Activated CD8-positive, alpha-beta T cell treated with anti-CD3 and anti-CD28 coated beads for 36 hours (primary cell): ENCODE measurements around the gene CABLES1. TPM values are rescaled to one million over a fixed set of nuclear protein-coding genes. Genes with fewer than 3 reads are reported as not detected.
A peak's percentile ranks its signal among the peaks of the same experiment; 100 is the strongest.
"Not testable (repeated sequence)": the region's sequence is repeated elsewhere in the genome, so short reads cannot be mapped to it uniquely, and the experiment has no call there.

ENCODE experiments used
- ATAC-seq: fragments of 200-7000 bp; cut with Tn5 transposase; one replicate; pipeline ENCODE4 v1.10.0; 2021; ENCODE audit warnings: mild to moderate bottlenecking, moderate library complexity
- CTCF ChIA-PET: fragments of 350-600 bp; sonication (Branson Sonifier 250); formaldehyde crosslinking; loops from one replicate; lab custom pipeline; 2021; ENCODE audit warnings: antibody characterized with exemption; lab: Charles Lee
- POLR2A ChIA-PET: fragments of 350-600 bp; sonication (Branson Sonifier 250); formaldehyde crosslinking; loops from one replicate; lab custom pipeline; 2021; ENCODE audit warnings: antibody characterized with exemption; lab: Charles Lee
- DNase-seq: peaks from one replicate; pipeline ENCODE4 v3.0.0-alpha.2; 2020
- H3K27ac Mint-ChIP-seq: one replicate; pipeline ENCODE4 v1.8.0; 2021; ENCODE audit warnings: mild to moderate bottlenecking, mixed read lengths
- H3K27me3 Mint-ChIP-seq: one replicate; pipeline ENCODE4 v1.8.0; 2021; ENCODE audit warnings: mixed read lengths
- H3K36me3 Mint-ChIP-seq: one replicate; pipeline ENCODE4 v1.8.0; 2021; ENCODE audit warnings: low read depth, mixed read lengths
- H3K4me1 Mint-ChIP-seq: one replicate; pipeline ENCODE4 v1.8.0; 2021; ENCODE audit warnings: low read depth, mixed read lengths
- H3K4me3 Mint-ChIP-seq: one replicate; pipeline ENCODE4 v1.8.0; 2021; ENCODE audit warnings: mild to moderate bottlenecking, moderate library complexity, mixed read lengths
- H3K9me3 Mint-ChIP-seq: one replicate; pipeline ENCODE4 v1.8.0; 2021; ENCODE audit warnings: mixed read lengths
- CTCF ChIP-seq: fragments of 200-600 bp; IDR thresholded peaks from one replicate; pipeline ENCODE4 v1.8.0; 2022; ENCODE audit warnings: antibody characterized with exemption, mild to moderate bottlenecking
- intact Hi-C: fragments of 100-400 bp; cut with micrococcal nuclease; formaldehyde crosslinking; loops from one replicate; pipeline ENCODE4 v1.10.0; 2022
- total RNA-seq, 2 experiments: library from RNA; stranded (reverse); gene quantifications; one replicate each; pipeline ENCODE4 v1.2.3, GENCODE V29; 2021

The CABLES1 gene
- total RNA-seq, 2 experiments from 2014 or later = 1.8 to 2.0 TPM

GRCh38 chr18:23283916-23284430, 148.7 kb downstream of the CABLES1 start:
- CTCF ChIA-PET = no interaction called here
- no peaks in the 10 kb centered on the region for H3K36me3 Mint-ChIP-seq
- DNase-seq (peak; percentile 87), ATAC-seq (peak; percentile 93)
- peaks cover 22% of the 10 kb centered on the region for H3K4me1 Mint-ChIP-seq
- TF ChIP-seq CTCF = no peak
- peak overlapping the region; percentile 71 for H3K27ac Mint-ChIP-seq
- no peak overlapping the region for H3K4me3 Mint-ChIP-seq
- H3K27me3 Mint-ChIP-seq = no peaks in the 10 kb centered on the region
- POLR2A ChIA-PET = no interaction called here
- H3K9me3 Mint-ChIP-seq = no peaks in the 10 kb centered on the region
- intact Hi-C loops = no loop called here

DNA sequence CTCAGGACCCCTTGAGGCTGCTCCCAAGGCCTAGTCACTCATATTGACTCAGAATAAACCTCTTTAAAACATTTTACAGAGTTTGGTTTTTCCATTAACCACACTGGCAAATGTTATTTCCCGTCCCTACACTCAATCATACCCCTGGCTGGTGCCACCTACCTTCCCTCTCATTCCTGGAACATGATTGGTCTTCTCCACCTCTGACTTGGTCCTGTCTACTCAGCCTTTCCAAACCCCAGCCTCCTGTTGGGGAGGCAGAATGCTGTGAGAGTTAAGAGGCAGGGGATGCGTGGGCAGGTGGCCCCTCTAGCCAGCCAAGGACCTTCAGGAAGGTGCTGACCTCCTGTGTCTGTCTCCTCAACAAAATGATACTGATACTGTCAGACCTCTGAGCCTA, 149.3 kb downstream of the CABLES1 start:
- ChIA-PET CTCF (no interaction called here), POLR2A (no interaction called here)
- Mint-ChIP-seq H3K9me3 (no peaks in the 10 kb centered on the region), H3K27ac (peak overlapping the region; percentile 71), H3K36me3 (no peaks in the 10 kb centered on the region), H3K4me3 (no peak overlapping the region), H3K4me1 (peaks cover 22% of the 10 kb centered on the region), H3K27me3 (no peaks in the 10 kb centered on the region)
- intact Hi-C loops = no loop called here
- DNase-seq = no peak
- ATAC-seq = peak; percentile 9
- TF ChIP-seq CTCF = no peak

DNA sequence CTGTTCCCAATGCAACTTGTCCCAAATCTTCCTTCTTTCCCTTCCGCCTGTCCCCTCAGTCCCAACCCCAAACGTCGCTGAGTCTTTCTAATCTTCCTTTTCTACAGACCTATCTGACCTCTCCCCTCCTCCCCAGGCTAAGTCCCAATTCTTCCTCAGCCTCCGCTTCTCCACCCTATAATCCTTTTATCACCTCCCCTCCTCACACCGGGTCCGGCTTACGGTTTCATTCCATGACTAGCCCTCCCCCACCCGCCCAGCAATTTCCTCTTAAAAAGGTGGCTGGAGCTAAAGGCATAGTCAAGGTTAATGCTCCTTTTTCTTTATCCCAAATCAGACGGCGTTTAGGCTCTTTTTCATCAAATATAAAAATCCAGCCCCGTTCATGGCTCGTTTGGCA, 150.3 kb downstream of the CABLES1 start:
- H3K4me3 Mint-ChIP-seq, intact Hi-C loops, CTCF ChIA-PET, POLR2A ChIA-PET, H3K36me3 Mint-ChIP-seq, H3K27me3 Mint-ChIP-seq, DNase-seq, H3K27ac Mint-ChIP-seq, H3K9me3 Mint-ChIP-seq, ATAC-seq: not testable (repeated sequence)
- H3K4me1 Mint-ChIP-seq = peaks cover 22% of the 10 kb centered on the region

DNA sequence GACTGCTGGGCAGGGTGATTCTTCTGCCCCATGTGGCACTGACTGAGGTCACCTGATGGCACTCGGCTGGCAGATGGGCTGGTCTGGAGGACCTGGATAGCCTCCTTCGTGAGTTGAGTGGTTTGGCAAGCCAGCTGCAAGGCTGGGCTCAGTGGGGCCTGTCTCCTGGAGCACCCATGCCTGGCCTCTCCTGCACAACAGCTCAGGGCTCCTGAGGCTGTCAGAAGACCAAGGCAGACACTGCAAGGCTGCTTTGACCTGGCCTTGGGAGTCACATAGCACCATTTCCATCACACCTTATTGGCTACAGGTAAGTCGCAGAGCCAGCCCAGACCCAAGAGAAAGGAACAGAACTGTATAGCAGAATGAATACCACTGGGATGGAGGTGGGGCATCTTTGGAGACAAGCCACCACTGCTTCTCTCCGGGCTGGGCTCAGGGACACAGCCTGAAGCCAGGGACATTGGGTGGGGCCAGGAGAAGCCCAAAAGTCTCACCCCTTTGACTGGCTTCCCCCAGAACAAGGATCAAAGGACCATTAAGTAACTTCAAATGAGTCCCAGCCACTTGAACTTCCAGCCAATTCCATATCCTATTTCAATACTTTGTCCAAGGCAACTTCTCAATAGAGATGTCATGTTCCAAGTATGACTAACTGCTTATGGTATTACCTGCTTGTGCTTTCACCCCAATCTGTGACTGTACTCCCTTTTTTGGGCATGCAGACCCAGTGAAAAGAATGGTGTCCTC, 156.3 kb downstream of the CABLES1 start:
- Mint-ChIP-seq H3K27me3 (no peaks in the 10 kb centered on the region), H3K27ac (no peak overlapping the region), H3K36me3 (peaks cover under 1% of the 10 kb centered on the region), H3K4me3 (no peak overlapping the region), H3K4me1 (no peaks in the 10 kb centered on the region), H3K9me3 (no peaks in the 10 kb centered on the region)
- ChIA-PET CTCF (no interaction called here), POLR2A (no interaction called here)
- TF ChIP-seq CTCF = no peak
- ATAC-seq = no peak
- DNase-seq = no peak
- intact Hi-C loops = no loop called here

DNA sequence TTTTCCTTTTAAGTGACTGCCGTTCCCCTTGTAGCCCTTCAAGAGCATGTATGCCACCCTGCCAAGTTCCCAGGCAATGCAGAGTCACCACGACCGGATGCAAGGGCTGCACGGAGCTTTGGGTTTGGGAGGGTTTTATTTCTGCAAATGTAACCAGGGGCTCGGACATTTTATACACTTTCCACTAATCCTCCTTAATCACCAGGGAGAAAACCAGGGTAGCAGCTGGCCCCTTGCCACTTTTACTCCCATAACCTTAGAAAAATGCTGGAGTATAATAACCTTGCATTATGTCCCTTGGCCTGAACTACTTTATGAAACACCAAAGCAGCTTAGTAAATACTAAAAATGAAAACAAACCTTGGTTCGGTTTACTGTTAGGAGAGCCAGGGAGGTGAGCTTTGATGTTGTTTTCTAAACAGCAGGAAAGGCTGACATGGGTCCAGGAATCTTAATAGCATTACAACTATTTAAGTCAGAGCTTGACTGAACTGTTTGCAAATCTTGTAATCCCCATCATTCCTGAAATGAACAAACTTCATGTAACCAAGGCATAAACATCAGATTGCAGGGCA, 165.0 kb downstream of the CABLES1 start:
- intact Hi-C loops = no loop called here
- no peak for TF ChIP-seq CTCF
- ATAC-seq (no peak), DNase-seq (no peak)
- Mint-ChIP-seq H3K36me3 (peaks cover 3% of the 10 kb centered on the region), H3K9me3 (no peaks in the 10 kb centered on the region), H3K4me3 (no peak overlapping the region), H3K27ac (no peak overlapping the region), H3K4me1 (no peaks in the 10 kb centered on the region), H3K27me3 (no peaks in the 10 kb centered on the region)
- ChIA-PET POLR2A (no interaction called here), CTCF (no interaction called here)
